ENCODE results near the gene TRERF1. TPM values are rescaled to one million over a fixed set of nuclear protein-coding genes. Genes with fewer than 3 reads are reported as not detected.

The TRERF1 gene
- total and polyA plus RNA-seq, 2 experiments from 2014 or later: 6.4 to 8.7 TPM

DNA sequence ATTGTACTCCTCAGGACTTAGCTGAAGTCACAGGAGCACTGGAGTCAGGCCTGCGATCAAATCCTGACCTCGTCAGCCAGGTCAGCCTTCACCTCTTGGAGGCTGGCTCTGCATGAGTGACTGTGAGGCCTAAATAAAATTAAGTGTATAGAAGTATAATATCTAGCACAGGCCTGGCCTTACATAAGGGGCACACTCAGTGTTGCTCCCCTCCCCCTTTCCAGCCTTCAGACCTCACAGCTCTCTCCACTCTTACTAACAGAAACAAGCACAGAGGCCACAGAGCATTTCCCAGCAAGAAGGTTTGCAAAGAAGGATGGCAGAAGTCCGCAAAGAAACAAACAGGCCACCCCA, 84.8 kb downstream of the TRERF1 start:
- Histone ChIP-seq H3K27ac (peak overlapping the region; percentile 81), H3K9me3 (ENCODE audit: low read depth) (no peaks in the 10 kb centered on the region), H3K4me1 (ENCODE audit: low read depth) (peaks cover 53% of the 10 kb centered on the region), H3K36me3 (no peaks in the 10 kb centered on the region), H3K27me3 (no peaks in the 10 kb centered on the region), H3K4me3 (no peak overlapping the region)
- TF ChIP-seq, protein P1, sequence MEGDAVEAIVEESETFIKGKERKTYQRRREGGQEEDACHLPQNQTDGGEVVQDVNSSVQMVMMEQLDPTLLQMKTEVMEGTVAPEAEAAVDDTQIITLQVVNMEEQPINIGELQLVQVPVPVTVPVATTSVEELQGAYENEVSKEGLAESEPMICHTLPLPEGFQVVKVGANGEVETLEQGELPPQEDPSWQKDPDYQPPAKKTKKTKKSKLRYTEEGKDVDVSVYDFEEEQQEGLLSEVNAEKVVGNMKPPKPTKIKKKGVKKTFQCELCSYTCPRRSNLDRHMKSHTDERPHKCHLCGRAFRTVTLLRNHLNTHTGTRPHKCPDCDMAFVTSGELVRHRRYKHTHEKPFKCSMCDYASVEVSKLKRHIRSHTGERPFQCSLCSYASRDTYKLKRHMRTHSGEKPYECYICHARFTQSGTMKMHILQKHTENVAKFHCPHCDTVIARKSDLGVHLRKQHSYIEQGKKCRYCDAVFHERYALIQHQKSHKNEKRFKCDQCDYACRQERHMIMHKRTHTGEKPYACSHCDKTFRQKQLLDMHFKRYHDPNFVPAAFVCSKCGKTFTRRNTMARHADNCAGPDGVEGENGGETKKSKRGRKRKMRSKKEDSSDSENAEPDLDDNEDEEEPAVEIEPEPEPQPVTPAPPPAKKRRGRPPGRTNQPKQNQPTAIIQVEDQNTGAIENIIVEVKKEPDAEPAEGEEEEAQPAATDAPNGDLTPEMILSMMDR (IDR thresholded peaks at IDR 0.05; ENCODE audit: low read depth, low read length): no peak
- no peak for DNase-seq (ENCODE audit: low read depth in 1 of 2, low spot score in 1 of 2)

DNA sequence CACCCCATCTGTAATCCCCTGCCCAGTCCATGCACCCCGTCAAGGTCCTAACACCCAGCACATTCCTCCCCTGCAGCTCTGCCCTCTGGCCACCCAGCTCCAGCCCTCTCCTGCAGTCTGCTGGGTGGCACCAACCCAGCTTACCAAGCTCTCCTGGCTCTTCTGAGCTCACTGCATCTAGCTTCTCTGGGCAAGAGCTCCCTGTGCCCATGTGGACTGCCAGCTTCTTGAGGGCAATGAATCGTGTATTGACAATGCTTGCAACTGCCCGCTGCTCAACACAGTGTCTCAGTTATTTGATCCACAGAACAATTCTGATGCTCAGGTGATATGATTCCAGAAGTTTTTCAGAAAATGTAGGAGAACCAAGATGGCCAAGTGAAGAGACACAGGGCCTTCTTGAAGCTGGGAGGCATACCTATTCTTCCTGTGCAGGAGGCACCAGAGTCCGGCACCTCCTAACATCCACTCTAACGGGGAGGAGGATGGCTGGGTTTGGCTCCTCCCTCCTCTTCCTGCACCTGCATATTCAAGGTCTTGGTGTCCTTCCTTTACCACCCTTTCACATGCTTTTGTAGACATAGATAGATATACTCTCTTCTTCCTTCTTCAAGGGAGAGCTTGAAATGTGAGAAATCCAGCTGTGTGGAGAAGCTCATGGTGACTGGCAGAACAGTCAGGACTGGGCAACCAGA, 85.6 kb downstream of the TRERF1 start:
- Histone ChIP-seq H3K9me3 (ENCODE audit: low read depth) (no peaks in the 10 kb centered on the region), H3K4me1 (ENCODE audit: low read depth) (peaks cover 51% of the 10 kb centered on the region), H3K36me3 (no peaks in the 10 kb centered on the region), H3K27ac (no peak overlapping the region), H3K4me3 (no peak overlapping the region), H3K27me3 (no peaks in the 10 kb centered on the region)
- DNase-seq (ENCODE audit: low read depth in 1 of 2, low spot score in 1 of 2): no peak
- TF ChIP-seq, protein P1 (IDR thresholded peaks at IDR 0.05; ENCODE audit: low read depth, low read length): no peak

DNA sequence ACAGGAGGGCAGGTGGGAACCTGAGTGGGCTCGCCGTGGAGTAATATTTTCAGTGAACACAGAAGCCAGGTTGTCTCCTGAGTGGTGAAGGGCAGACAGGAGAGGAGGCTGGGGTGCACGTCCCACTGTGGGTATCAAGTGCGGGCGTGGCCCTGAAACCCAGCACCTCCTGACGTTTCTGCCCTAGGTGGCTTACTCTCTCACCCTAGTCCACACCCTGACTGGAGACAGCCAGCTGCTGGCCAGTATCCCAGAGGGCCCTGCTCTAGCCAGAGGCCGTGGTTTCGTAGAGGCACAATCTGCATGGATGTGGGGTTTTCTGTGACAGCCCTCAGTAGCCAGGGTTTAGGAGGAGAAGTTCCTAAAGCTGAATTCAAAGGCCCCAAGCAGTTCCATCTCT, 86.7 kb downstream of the TRERF1 start:
- TF ChIP-seq, protein P1 (IDR thresholded peaks at IDR 0.05; ENCODE audit: low read depth, low read length): no peak
- peaks cover 45% of the 10 kb centered on the region for H3K4me1 ChIP-seq (ENCODE audit: low read depth)
- H3K36me3 ChIP-seq: no peaks in the 10 kb centered on the region
- DNase-seq (ENCODE audit: low read depth in 1 of 2, low spot score in 1 of 2): no peak
- no peaks in the 10 kb centered on the region for H3K27me3 ChIP-seq
- H3K27ac ChIP-seq: peak overlapping the region; percentile 23
- H3K9me3 ChIP-seq (ENCODE audit: low read depth): no peaks in the 10 kb centered on the region
- no peak overlapping the region for H3K4me3 ChIP-seq

DNA sequence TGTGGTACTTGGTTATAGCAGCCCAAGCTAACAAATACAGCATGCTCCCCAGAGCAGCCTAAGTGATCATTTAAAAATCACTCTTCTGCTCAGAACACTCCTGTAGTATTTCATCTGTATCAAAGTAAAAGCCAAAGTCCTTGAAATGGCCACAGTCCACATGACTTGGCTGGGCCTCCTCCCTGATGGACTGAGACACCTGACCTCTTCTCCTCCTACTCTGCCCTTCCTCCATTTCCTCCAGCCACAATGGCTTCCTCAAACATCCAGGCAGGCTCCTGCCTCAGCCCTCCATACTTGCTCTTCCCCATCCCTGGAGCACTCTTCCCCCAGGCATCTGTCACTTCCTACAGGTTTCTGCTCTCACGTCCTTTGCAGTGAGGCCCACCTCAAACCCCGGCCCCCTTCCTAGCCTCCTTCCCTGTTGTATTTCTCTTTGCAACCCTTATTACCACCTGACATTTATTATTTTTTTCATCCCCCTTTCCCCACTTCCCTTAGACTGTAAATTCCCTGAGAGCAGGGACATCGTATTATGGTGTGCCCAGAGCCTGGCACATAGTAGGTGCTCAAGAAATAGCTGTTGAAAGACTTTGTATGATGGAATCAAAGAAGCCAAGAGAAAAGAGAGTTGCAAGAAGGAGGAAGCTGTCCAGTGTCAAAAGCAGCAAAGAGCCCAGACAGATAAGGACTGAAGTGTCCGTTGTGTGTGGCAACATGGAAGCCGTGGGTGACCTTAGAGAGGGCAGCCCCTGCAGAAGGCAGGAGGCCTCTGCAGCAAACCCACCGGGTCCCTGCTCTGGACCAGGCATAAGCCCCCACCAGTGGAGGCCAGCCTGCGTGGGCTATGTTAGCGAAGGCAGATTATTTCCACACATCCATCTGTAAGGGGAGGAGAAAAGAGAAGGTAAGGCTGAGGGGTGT, 87.5 kb downstream of the TRERF1 start:
- no peaks in the 10 kb centered on the region for H3K27me3 ChIP-seq
- peak in 1 of 2 donors; percentile 19 for DNase-seq (ENCODE audit: low read depth in 1 of 2, low spot score in 1 of 2)
- TF ChIP-seq, protein P1 (IDR thresholded peaks at IDR 0.05; ENCODE audit: low read depth, low read length): no peak
- no peaks in the 10 kb centered on the region for H3K36me3 ChIP-seq
- peaks cover 39% of the 10 kb centered on the region for H3K4me1 ChIP-seq (ENCODE audit: low read depth)
- H3K4me3 ChIP-seq: no peak overlapping the region
- no peaks in the 10 kb centered on the region for H3K9me3 ChIP-seq (ENCODE audit: low read depth)
- H3K27ac ChIP-seq: peak overlapping the region; percentile 23

DNA sequence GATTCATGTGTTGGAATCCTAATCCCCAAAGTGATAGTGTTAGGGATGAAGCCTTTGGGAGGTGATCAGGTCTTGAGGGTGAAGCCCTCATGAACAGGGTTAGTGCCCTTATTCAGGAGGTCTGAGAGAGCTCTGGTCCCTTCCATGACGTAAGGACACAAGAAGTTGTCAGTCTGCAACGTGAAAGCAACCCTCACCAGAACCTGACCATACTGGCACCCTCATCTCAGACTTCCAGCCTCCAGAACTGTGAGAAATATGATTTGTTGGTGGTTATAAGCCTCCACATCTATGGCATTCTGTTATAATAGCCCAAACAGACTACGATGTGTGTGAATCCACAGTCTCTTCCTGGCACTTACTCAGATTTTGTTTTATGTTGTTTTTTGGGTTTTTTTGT, 90.7 kb downstream of the TRERF1 start:
- Histone ChIP-seq H3K36me3 (no peaks in the 10 kb centered on the region), H3K4me1 (ENCODE audit: low read depth) (peaks cover 10% of the 10 kb centered on the region), H3K27ac (no peak overlapping the region), H3K4me3 (no peak overlapping the region), H3K27me3 (no peaks in the 10 kb centered on the region), H3K9me3 (ENCODE audit: low read depth) (no peaks in the 10 kb centered on the region)
- no peak for DNase-seq (ENCODE audit: low read depth in 1 of 2, low spot score in 1 of 2)
- TF ChIP-seq, protein P1 (IDR thresholded peaks at IDR 0.05; ENCODE audit: low read depth, low read length): no peak

All from cardiac muscle cell (in vitro differentiated cells and primary cell).